ENCODE measurements around the gene AMER3.
A peak's percentile ranks its signal among the peaks of the same experiment; 100 is the strongest.

Gene AMER3

GRCh38 chr2:130720528-130720927 lies 34.8 kb upstream of the AMER3 start:
- Histone ChIP-seq H3K9ac (ENCODE audit: low read length) (no peak overlapping the region), H3K79me2 (ENCODE audit: low read length) (no peaks in the 10 kb centered on the region), H3K36me3 (replicated peaks; ENCODE audit: insufficient read depth, low read length) (no peaks in the 10 kb centered on the region), H3K9me2 (replicated peaks; ENCODE audit: insufficient read depth, low read length) (no peaks in the 10 kb centered on the region), H4K20me1 (ENCODE audit: insufficient read depth, low read length) (no peaks in the 10 kb centered on the region), H2AFZ (ENCODE audit: low read length) (no peak overlapping the region), H3K27ac (ENCODE audit: low read length) (no peak overlapping the region), H3K4me2 (ENCODE audit: low read depth, low read length) (no peak overlapping the region), H3F3A (ENCODE audit: insufficient read depth, low read length) (no peaks in the 10 kb centered on the region), H3K27me3 (replicated peaks; ENCODE audit: insufficient read depth, low read length) (no peaks in the 10 kb centered on the region), H3K9me3 (replicated peaks; ENCODE audit: insufficient read depth, low read length) (no peaks in the 10 kb centered on the region), H3K4me3 (ENCODE audit: low read length) (no peak overlapping the region), H3K4me1 (ENCODE audit: low read length) (no peaks in the 10 kb centered on the region)
- TF ChIP-seq EZH2phosphoT487 (IDR thresholded peaks at IDR 0.05; ENCODE audit: low read length): no peak
- TF ChIP-seq CTCF (IDR thresholded peaks at IDR 0.05; ENCODE audit: low read length): no peak
- TF ChIP-seq EZH2 (optimal IDR thresholded peaks at IDR 0.05; ENCODE audit: low read depth, low read length): no peak
- no peak for DNase-seq

GRCh38 chr2:130724455-130724854 lies 30.9 kb upstream of the AMER3 start:
- H3K9ac ChIP-seq (ENCODE audit: low read length): no peak overlapping the region
- no peak overlapping the region for H2AFZ ChIP-seq (ENCODE audit: low read length)
- no peaks in the 10 kb centered on the region for H4K20me1 ChIP-seq (ENCODE audit: insufficient read depth, low read length)
- H3K9me2 ChIP-seq (replicated peaks; ENCODE audit: insufficient read depth, low read length): no peaks in the 10 kb centered on the region
- no peak for DNase-seq
- peaks cover 5% of the 10 kb centered on the region; the same call in 1 of the 2 replicates for H3K4me1 ChIP-seq (ENCODE audit: low read length)
- no peaks in the 10 kb centered on the region for H3K9me3 ChIP-seq (replicated peaks; ENCODE audit: insufficient read depth, low read length)
- H3K4me3 ChIP-seq (ENCODE audit: low read length): no peak overlapping the region
- no peak overlapping the region for H3K4me2 ChIP-seq (ENCODE audit: low read depth, low read length)
- H3F3A ChIP-seq (ENCODE audit: insufficient read depth, low read length): peaks cover 3% of the 10 kb centered on the region
- TF ChIP-seq EZH2phosphoT487 (IDR thresholded peaks at IDR 0.05; ENCODE audit: low read length): no peak
- TF ChIP-seq CTCF (IDR thresholded peaks at IDR 0.05; ENCODE audit: low read length): no peak
- TF ChIP-seq EZH2 (optimal IDR thresholded peaks at IDR 0.05; ENCODE audit: low read depth, low read length): no peak
- H3K27me3 ChIP-seq (replicated peaks; ENCODE audit: insufficient read depth, low read length): no peaks in the 10 kb centered on the region
- no peak overlapping the region for H3K27ac ChIP-seq (ENCODE audit: low read length)
- no peaks in the 10 kb centered on the region for H3K79me2 ChIP-seq (ENCODE audit: low read length)
- H3K36me3 ChIP-seq (replicated peaks; ENCODE audit: insufficient read depth, low read length): no peaks in the 10 kb centered on the region

GRCh38 chr2:130726614-130727180 lies 28.6 kb upstream of the AMER3 start:
- Histone ChIP-seq H3K4me2 (ENCODE audit: low read depth, low read length) (peak overlapping the region; percentile 83), H3K4me1 (ENCODE audit: low read length) (peaks cover 5% of the 10 kb centered on the region; the same call in 1 of the 2 replicates), H3K9me2 (replicated peaks; ENCODE audit: insufficient read depth, low read length) (no peaks in the 10 kb centered on the region), H3K27me3 (replicated peaks; ENCODE audit: insufficient read depth, low read length) (no peaks in the 10 kb centered on the region), H3F3A (ENCODE audit: insufficient read depth, low read length) (peaks cover 3% of the 10 kb centered on the region), H2AFZ (ENCODE audit: low read length) (peak overlapping the region; percentile 82), H3K9me3 (replicated peaks; ENCODE audit: insufficient read depth, low read length) (no peaks in the 10 kb centered on the region), H3K4me3 (ENCODE audit: low read length) (peak overlapping the region; percentile 65), H3K79me2 (ENCODE audit: low read length) (no peaks in the 10 kb centered on the region), H3K9ac (ENCODE audit: low read length) (peak overlapping the region; percentile 67), H3K27ac (ENCODE audit: low read length) (peak overlapping the region; percentile 39; the same call in 1 of the 2 replicates), H3K36me3 (replicated peaks; ENCODE audit: insufficient read depth, low read length) (no peaks in the 10 kb centered on the region), H4K20me1 (ENCODE audit: insufficient read depth, low read length) (no peaks in the 10 kb centered on the region)
- TF ChIP-seq EZH2 (optimal IDR thresholded peaks at IDR 0.05; ENCODE audit: low read depth, low read length) (no peak), CTCF (IDR thresholded peaks at IDR 0.05; ENCODE audit: low read length) (no peak), EZH2phosphoT487 (IDR thresholded peaks at IDR 0.05; ENCODE audit: low read length) (no peak)
- DNase-seq: no peak
